HFFc6 (cell line): Measurements from ENCODE around the gene PWWP2B. TPM values are rescaled to one million over a fixed set of nuclear protein-coding genes. Genes with fewer than 3 reads are reported as not detected.

ENCODE experiments used
- DNase-seq: peaks from one replicate; pipeline ENCODE4 v3.0.0-alpha.2; 2018
- H3K27ac Mint-ChIP-seq: 2 replicates; pipeline ENCODE4 v1.8.0; 2020; ENCODE audit warnings: mild to moderate bottlenecking, mixed read lengths
- H3K27me3 Mint-ChIP-seq: 2 replicates; pipeline ENCODE4 v1.8.0; 2021; ENCODE audit warnings: mild to moderate bottlenecking, moderate library complexity, mixed read lengths; ENCODE audit not compliant: insufficient read depth
- H3K36me3 Mint-ChIP-seq: 2 replicates; pipeline ENCODE4 v1.8.0; 2021; ENCODE audit warnings: low read depth, mixed read lengths
- H3K4me1 Mint-ChIP-seq: 2 replicates; pipeline ENCODE4 v1.8.0; 2020; ENCODE audit warnings: low read depth, mixed read lengths
- H3K4me3 Mint-ChIP-seq: 2 replicates; pipeline ENCODE4 v1.8.0; 2020; ENCODE audit warnings: mild to moderate bottlenecking, moderate library complexity, mixed read lengths
- H3K9me3 Mint-ChIP-seq: 2 replicates; pipeline ENCODE4 v1.8.0; 2020; ENCODE audit warnings: mild to moderate bottlenecking, mixed read lengths
- total RNA-seq, 6 experiments: library from RNA; stranded (reverse); fragmentation: NEBNext Ultra II Directional; extraction: Animal tissue kit (Norgen Biotek cat#: 25700); gene quantifications; 2 replicates in 1 of 6; 3 replicates in 5 of 6; pipeline ENCODE4 v1.2.3, GENCODE V29; 2021
- TF ChIP-seq, protein P1 (sequence below): fragments of 200-600 bp; sonication (generic); IDR thresholded peaks from 2 replicates; pipeline ENCODE4 v1.5.0; 2021; ENCODE audit warnings: antibody characterized with exemption, mild to moderate bottlenecking

Gene PWWP2B
- total RNA-seq, 6 experiments from 2014 or later: 4.1 to 6.3 (median 4.7) TPM

- Mint-ChIP-seq H3K27ac (peak overlapping the region; percentile 70), H3K4me3 (no peak overlapping the region), H3K36me3 (no peaks in the 10 kb centered on the region), H3K9me3 (no peaks in the 10 kb centered on the region), H3K4me1 (no peaks in the 10 kb centered on the region), H3K27me3 (no peaks in the 10 kb centered on the region)
- DNase-seq: no peak
- TF ChIP-seq, protein P1, sequence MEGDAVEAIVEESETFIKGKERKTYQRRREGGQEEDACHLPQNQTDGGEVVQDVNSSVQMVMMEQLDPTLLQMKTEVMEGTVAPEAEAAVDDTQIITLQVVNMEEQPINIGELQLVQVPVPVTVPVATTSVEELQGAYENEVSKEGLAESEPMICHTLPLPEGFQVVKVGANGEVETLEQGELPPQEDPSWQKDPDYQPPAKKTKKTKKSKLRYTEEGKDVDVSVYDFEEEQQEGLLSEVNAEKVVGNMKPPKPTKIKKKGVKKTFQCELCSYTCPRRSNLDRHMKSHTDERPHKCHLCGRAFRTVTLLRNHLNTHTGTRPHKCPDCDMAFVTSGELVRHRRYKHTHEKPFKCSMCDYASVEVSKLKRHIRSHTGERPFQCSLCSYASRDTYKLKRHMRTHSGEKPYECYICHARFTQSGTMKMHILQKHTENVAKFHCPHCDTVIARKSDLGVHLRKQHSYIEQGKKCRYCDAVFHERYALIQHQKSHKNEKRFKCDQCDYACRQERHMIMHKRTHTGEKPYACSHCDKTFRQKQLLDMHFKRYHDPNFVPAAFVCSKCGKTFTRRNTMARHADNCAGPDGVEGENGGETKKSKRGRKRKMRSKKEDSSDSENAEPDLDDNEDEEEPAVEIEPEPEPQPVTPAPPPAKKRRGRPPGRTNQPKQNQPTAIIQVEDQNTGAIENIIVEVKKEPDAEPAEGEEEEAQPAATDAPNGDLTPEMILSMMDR: no peak
Observed at GRCh38 chr10:132421847-132422751, 25.1 kb downstream of the PWWP2B start.

DNA sequence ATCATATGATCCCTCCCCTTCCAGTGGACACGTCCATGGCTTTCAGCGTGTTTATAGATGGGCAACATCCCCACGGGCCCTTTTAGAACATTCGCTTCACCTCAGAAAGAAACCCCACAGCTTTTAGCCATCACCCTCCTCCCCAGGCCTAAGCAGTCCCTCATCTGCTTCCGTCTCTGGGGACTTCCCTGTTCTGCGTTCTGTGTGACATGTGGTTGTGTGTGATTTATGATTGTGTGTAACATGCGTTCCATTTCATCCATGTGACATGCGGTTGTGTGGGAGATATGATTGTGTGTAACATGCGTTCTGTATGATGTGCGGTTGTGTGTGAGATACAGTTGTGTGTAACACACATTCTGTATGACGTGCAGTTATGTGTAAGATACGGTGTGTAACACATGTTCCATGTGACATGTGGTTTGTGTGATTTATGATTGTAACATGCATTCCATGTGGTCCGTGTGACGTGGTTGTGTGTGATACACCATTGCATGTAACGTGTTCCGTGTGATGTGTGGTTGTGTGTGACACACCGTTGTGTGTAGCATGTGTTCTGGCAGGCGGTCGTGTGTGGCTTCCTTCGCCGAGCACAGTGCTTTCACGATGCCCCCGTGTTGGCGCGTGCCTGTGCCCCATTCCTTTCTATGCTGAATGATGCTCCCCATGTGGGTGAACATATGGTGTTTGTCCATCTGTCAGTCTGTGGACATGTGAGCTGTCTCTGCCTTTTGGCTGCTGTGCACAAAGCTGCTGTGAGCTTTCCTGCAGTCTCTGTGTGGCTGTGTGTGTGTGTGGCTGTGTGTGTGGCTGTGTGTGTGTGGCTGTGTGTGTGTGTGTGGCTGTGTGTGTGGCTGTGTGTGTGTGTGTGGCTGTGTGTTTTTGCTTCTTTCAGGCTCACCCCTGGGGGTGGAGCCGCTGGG is 26.2 kb downstream of the PWWP2B start:
- DNase-seq: no peak
- TF ChIP-seq, protein P1: no peak
- Mint-ChIP-seq H3K9me3 (no peaks in the 10 kb centered on the region), H3K36me3 (no peaks in the 10 kb centered on the region), H3K27ac (no peak overlapping the region; the same call in 1 of the 2 replicates), H3K27me3 (no peaks in the 10 kb centered on the region), H3K4me1 (no peaks in the 10 kb centered on the region), H3K4me3 (no peak overlapping the region)

DNA sequence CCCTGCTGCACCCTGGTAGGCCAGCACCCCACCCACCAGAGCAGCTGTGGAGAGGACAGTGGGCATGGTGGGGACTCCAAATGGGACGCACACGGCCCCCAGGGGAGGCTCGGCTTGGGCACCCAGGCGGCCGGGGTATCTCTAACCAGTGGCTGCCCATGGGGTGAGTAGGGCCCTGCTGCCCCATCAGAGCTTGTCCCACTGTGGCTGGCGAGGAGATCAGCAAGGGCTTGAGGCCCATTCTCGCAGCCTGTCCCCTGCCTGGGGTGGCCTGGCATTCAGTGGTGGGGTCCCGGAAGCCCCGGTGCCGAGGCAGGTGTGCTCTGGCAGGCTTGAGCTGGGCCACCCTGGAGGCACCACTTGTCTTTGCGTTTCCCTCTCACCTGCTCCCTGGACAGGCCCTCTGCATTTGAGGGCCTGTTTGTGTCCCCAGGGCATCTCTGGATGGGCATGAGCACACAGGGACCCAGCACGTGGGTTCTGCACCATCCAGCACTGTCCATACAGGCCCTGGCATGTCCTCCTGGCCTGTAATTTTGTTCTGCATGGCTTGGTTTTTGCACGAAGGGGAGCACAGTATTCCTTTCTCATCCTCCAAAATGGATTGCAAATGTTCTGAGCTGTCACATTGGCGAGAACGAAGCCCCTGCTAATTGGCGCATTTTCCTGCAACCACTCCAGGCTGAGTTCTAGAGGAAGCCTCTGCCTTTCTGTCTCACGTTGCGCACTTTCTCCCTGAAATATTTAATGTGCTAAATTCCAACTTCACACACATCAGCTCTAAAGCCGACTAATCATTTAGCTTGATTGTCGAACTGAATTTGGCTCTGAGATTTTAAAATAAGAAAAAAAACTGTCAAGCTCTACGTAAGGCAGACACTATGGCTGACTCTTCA is 27.2 kb downstream of the PWWP2B start:
- H3K27me3 Mint-ChIP-seq: no peaks in the 10 kb centered on the region

DNA sequence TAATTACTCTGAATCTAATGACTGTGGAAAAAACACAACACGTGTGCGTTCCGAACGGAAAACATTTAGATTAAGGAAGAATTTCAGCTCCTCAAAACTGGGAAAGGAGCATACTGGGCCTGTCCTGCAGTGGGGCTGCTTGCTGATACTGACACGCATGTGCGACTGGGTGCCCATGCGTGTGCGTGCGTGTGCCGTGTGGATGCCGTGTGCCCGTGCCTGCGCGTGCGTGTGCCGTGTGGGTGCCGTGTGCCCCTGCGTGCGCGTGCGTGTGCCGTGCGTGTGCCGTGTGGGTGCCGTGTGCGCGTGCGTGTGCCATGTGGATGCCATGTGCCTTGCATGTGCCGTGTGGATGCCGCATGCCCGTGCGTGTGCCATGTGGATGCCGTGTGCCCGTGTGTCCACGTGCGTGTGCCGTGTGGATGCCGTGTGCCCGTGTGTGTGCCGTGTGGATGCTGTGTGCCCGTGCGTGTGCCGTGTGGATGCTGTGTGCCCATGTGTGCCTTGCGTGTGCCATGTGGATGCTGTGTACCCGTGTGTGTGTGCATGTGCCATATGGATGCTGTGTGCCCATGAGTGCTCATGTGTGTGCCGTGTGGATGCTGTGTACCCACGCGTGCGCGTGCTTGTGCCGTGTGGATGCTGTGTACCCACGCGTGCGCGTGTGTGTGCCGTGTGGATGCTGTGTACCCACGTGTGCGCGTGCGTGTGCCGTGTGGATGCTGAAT is 28.2 kb downstream of the PWWP2B start:
- H3K36me3 Mint-ChIP-seq: no peaks in the 10 kb centered on the region
- H3K4me3 Mint-ChIP-seq: no peak overlapping the region
- no peaks in the 10 kb centered on the region for H3K4me1 Mint-ChIP-seq
- no peaks in the 10 kb centered on the region for H3K27me3 Mint-ChIP-seq
- no peak for DNase-seq
- no peak overlapping the region for H3K27ac Mint-ChIP-seq
- no peaks in the 10 kb centered on the region for H3K9me3 Mint-ChIP-seq
- TF ChIP-seq, protein P1: no peak

More for the DNA sequence above, 27.2 kb downstream of the PWWP2B start:
- Mint-ChIP-seq H3K27ac (no peak overlapping the region), H3K4me3 (no peak overlapping the region), H3K9me3 (no peaks in the 10 kb centered on the region), H3K36me3 (no peaks in the 10 kb centered on the region), H3K4me1 (no peaks in the 10 kb centered on the region)
- TF ChIP-seq, protein P1: no peak
- no peak for DNase-seq
